GM12864 (cell line): Measurements from ENCODE around the gene IGLL5.
"Not testable (repeated sequence)": the region's sequence is repeated elsewhere in the genome, so short reads cannot be mapped to it uniquely, and the experiment has no call there.

Source experiments
- DNase-seq: peaks from one replicate; pipeline ENCODE4 v3.0.0-alpha.2; 2011; ENCODE audit warnings: low read depth
- H3K4me3 ChIP-seq: 2 replicates; pipeline ENCODE4 v1.5.1; 2011; ENCODE audit warnings: mild to moderate bottlenecking, low read depth, low read length, control low read depth
- TF ChIP-seq, protein P1 (sequence below): IDR thresholded peaks from 2 replicates; pipeline ENCODE4 v1.5.1; 2011; ENCODE audit warnings: low read depth, mild to moderate bottlenecking, moderate library complexity, low read length, control low read depth, inconsistent platforms; ENCODE audit errors: missing control alignments

Gene IGLL5

DNA sequence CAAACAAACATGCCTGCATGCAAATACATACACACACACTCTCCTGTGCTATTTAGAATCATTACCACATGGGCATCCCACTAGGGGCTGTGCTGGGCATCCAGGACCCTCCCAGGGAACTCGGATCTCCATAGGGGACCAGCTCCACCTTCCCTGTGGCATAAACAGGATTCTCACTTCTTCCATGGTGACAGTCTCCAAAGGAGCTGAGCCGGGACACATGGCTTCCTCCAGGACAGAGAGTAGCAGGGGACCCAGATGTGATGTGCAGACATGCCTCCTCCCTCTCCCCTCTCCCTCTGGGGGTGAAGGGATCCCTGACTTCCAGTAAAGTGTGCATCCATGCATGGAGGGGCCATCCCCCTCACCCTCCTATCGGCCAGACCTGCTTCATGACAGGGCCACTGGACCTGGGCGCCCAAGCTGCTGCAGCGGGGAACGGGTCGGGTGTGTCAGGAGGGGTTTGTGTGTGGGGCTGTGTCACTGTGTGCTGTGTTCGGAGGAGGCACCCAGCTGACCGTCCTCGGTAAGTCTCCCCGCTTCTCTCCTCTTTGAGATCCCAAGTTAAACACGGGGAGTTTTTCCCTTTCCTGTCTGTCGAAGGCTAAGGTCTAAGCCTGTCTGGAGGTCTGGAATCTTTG, 33.4 kb downstream of the IGLL5 start:
- DNase-seq = no peak
- H3K4me3 ChIP-seq = no peak overlapping the region
- TF ChIP-seq, protein P1, sequence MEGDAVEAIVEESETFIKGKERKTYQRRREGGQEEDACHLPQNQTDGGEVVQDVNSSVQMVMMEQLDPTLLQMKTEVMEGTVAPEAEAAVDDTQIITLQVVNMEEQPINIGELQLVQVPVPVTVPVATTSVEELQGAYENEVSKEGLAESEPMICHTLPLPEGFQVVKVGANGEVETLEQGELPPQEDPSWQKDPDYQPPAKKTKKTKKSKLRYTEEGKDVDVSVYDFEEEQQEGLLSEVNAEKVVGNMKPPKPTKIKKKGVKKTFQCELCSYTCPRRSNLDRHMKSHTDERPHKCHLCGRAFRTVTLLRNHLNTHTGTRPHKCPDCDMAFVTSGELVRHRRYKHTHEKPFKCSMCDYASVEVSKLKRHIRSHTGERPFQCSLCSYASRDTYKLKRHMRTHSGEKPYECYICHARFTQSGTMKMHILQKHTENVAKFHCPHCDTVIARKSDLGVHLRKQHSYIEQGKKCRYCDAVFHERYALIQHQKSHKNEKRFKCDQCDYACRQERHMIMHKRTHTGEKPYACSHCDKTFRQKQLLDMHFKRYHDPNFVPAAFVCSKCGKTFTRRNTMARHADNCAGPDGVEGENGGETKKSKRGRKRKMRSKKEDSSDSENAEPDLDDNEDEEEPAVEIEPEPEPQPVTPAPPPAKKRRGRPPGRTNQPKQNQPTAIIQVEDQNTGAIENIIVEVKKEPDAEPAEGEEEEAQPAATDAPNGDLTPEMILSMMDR = no peak

DNA sequence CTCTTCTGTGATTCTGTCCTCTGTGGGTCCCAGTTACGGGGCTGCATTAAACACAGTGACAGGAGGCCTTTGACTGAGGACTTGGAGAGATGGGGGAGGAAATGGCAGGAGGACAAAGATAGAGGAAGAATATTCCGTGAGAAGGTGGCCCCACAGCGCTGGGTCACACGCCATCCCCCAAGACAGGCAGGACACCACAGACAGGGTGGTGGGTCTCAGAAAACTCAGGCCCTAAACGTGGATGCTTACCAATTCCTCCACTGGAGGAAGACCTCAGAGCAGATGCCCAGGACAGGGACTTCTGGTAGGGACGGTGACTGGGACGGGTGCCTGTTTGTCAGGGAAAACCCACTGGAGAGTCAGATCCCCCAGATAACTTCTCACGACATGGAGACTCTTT, 34.0 kb downstream of the IGLL5 start:
- DNase-seq = no peak
- TF ChIP-seq, protein P1 = no peak
- H3K4me3 ChIP-seq = no peak overlapping the region

DNA sequence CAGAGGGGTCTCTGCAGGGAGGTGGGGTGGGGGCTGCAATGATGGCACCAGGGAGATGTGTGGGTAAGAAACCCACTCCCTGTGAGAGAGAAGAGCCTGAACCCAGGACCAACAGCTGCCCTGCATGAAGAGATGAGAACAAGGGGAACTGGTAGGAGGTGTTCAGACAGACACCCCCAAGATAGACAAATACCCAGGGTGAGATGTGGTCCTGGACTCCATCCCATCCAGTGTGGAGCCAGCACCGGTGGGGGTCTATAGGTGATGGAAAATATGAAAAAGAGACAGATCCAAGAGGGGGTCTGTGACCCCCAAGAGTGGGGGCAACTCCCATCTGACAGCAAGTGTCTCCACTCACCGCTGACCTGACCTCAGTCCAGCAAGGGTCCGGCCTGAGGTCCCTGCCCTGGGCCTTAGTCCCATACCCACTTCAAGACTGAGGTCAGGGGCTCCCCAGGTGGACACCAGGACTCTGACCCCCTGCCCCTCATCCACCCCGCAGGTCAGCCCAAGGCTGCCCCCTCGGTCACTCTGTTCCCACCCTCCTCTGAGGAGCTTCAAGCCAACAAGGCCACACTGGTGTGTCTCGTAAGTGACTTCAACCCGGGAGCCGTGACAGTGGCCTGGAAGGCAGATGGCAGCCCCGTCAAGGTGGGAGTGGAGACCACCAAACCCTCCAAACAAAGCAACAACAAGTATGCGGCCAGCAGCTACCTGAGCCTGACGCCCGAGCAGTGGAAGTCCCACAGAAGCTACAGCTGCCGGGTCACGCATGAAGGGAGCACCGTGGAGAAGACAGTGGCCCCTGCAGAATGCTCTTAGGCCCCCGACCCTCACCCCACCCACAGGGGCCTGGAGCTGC, 34.7 kb downstream of the IGLL5 start:
- not testable (repeated sequence) for DNase-seq, H3K4me3 ChIP-seq

DNA sequence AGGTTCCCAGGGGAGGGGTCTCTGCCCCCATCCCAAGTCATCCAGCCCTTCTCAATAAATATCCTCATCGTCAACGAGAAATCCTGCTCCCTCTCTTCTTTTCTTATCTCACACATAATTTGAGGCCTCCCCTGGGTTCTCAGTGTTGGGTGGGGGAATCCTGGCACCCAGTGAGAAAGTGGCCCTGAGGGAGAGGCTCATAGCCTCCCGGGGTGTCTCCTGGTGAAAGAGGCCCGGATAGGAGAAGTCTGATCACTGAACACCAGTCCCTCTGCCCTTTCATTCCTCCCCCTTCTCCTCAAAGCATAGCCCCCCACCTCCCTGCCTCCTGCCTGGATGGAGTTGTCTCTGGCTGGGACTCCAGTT, 35.3 kb downstream of the IGLL5 start:
- DNase-seq = no peak
- TF ChIP-seq, protein P1 = no peak
- no peak overlapping the region for H3K4me3 ChIP-seq

DNA sequence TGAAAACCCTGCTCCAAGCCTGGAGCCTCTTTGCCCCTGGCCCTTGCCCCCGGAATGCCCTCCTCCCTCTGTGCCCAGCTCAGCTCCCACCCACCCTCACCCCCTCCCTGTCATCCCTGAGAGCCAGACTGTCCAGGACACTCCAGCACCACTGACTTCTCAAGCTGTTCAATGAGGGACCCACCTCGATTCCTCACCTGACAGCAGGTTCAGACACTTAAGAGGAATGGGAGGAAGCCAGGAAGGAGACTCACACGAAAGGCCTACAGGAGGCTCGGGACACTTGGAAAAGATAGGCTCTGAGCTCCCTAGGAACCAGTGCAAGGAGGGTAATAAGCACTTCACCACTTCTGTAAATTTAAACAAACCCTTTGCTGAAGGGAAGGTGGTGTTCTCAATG, 35.8 kb downstream of the IGLL5 start:
- DNase-seq = no peak
- TF ChIP-seq, protein P1 = no peak

DNA sequence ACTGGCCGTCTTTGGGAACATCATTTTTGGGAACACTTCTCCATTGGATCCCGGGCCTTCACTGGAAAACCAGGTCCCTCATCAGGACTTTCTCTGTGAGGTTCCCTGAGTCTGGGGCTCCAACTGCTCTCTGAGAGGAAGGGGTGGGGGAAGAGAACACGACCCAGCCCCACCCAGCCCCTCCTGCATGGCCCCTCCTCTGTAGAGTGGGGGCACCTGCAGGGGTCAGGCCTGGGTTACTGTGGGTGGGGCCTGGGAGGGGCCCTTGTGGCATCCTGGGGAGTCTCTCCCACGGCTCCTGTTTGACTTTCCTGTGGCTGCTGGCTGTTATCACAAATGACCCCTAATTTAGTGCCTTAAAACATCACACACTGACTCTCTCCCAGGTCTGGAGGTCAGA, 36.3 kb downstream of the IGLL5 start:
- no peak overlapping the region for H3K4me3 ChIP-seq
- TF ChIP-seq, protein P1 = no peak

More for the DNA sequence above, 35.8 kb downstream of the IGLL5 start:
- H3K4me3 ChIP-seq = no peak overlapping the region

DNA sequence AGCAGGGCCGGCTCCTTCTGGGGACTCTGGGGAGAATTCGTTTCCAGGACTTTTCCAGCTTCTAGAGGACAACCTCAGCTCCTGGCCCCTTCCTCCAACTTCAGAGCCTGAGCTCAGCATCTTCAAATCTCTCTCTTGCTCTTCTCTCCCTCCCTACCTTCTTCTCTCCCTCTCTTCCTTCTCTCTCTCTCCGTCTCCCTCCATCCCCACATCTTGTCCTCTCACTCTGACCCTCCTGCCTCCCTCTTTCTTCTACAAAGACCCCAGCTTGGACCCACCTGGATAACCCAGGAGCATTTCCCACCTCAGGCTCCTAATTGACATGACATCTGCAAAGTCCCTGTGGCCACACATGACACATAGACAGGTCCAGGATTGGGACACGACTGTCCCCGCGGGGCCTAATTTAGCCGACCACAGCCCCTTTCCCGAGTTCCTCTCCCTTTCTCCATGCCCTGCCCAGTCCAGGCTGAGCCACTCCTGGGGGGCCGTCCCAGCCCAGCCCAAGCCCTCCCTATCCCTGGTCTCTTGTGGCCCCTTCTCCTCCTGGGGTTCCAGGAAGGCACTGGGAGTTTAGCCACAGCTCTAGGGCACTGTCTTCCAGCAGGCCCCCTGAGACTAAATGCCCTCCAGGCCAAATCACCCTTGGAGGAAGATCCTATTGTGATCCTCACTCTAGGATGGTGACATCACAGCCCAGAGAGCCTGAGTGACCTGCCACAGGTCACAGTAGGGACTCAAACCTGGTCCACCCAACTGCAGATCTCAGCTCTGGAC, 36.9 kb downstream of the IGLL5 start:
- H3K4me3 ChIP-seq = no peak overlapping the region
- TF ChIP-seq, protein P1 = no peak
- DNase-seq = no peak

More for the DNA sequence above, 36.3 kb downstream of the IGLL5 start:
- DNase-seq = no peak
